Mesenteric fat pad (tissue), 1 donor: ENCODE data around the gene PRELID1. TPM values are rescaled to one million over a fixed set of nuclear protein-coding genes. Genes with fewer than 3 reads are reported as not detected.
"Not testable (repeated sequence)": the region's sequence is repeated elsewhere in the genome, so short reads cannot be mapped to it uniquely, and the experiment has no call there.

Source experiments
- DNase-seq: peaks from one replicate; pipeline ENCODE4 v3.0.0-alpha.2; 2020; ENCODE audit warnings: low spot score
- total RNA-seq: library from RNA; stranded (reverse); fragmentation: NEBNext Ultra II Directional; extraction: Animal tissue kit (Norgen Biotek cat#: 25700); gene quantifications from one replicate; pipeline ENCODE4 v1.2.1, GENCODE V29; 2021
- donor health status: DM: yes; HTN: yes; CAD: no.

The PRELID1 gene
- total RNA-seq, 1 donor from 2014 or later = 110 TPM

- DNase-seq = no peak
These were observed 3.9 kb upstream of the PRELID1 start for GRCh38 chr5:177299697-177300096.

GRCh38 chr5:177300236-177300880 is 3.2 kb upstream of the PRELID1 start:
- DNase-seq = no peak

- DNase-seq = no peak
These were observed 2.6 kb upstream of the PRELID1 start for GRCh38 chr5:177300951-177301350.

- DNase-seq = no peak
These were observed 2.0 kb upstream of the PRELID1 start for GRCh38 chr5:177301503-177302165.

GRCh38 chr5:177302354-177303110 is 1.1 kb upstream of the PRELID1 start:
- DNase-seq = no peak

- DNase-seq = no peak
These were observed 359 bp downstream of the PRELID1 start for GRCh38 chr5:177303925-177304391.

GRCh38 chr5:177304392-177305119 is 957 bp downstream of the PRELID1 start:
- DNase-seq = no peak

GRCh38 chr5:177306103-177306640 is 2.6 kb downstream of the PRELID1 start:
- DNase-seq = not testable (repeated sequence)

- no peak for DNase-seq
These were observed 3.3 kb downstream of the PRELID1 start for GRCh38 chr5:177306674-177307543.

GRCh38 chr5:177307544-177308363 is 4.2 kb downstream of the PRELID1 start:
- no peak for DNase-seq

- no peak for DNase-seq
These were observed 5.1 kb downstream of the PRELID1 start for GRCh38 chr5:177308740-177309139.

GRCh38 chr5:177309351-177310191 is 6.0 kb downstream of the PRELID1 start:
- DNase-seq = no peak

GRCh38 chr5:177310332-177310731 is 6.7 kb downstream of the PRELID1 start:
- no peak for DNase-seq

GRCh38 chr5:177310757-177311391 is 7.3 kb downstream of the PRELID1 start:
- no peak for DNase-seq

- DNase-seq = no peak
These were observed 7.8 kb downstream of the PRELID1 start for GRCh38 chr5:177311392-177311722.

GRCh38 chr5:177311723-177312648 is 8.4 kb downstream of the PRELID1 start, which contains the start of gene MXD3:
Gene MXD3 (minus strand): TSS chr5:177311898. CDS start chr5:177311830, 68 bp downstream.
- peak; percentile 96 for DNase-seq
